ENCODE measurements around the gene TSPEAR. TPM values are rescaled to one million over a fixed set of nuclear protein-coding genes. Genes with fewer than 3 reads are reported as not detected.

Gene TSPEAR
- polyA plus RNA-seq, 1 of the 3 experiments (the other 2 are of a cell fraction), result 0.08 TPM

DNA sequence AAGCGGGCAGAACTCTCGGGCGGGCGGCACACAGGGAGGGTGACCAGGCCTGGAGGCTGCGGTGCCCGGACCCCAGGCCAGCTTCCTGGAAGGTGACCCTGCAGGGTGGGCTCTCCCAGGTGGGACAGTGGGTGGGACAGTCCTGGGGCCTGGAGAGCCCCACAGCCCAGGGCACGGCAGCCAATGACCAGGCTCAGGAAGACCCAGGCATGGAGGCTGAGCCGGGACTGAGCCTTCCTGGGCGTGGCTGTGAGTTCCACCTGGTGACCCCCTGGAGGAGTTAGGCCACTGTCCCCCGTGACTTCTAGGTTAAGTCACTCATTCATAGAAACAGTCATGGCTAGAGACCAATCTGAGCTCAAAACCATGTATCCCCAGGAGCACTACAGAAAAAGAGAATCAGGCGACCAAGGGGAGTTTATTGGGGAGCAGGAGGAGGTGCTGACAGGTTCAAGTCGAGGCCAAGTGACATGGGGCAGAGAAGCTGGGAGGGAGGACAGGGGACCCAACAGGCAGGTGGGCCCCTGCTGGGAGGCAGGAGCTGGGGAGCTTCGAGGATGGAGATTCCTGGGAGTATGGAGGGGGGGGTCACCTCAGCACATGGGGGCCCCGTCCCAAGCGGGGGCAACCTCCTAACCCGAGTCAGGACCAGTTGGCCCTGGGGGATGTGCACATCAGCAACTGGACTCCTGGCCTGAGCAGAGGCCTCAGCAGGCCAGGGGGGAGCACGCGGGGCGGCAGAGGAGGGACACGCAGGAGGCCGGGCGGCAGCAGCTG is 132.1 kb downstream of the TSPEAR start:
- ChIA-PET POLR2A (no interaction called here), CTCF (no interaction called here)
- Histone ChIP-seq H3F3A (replicated peaks; ENCODE audit: insufficient read depth) (no peaks in the 10 kb centered on the region), H3K27ac (ENCODE audit: low read depth in 2 of 2, low read length in 1 of 2) (no peak overlapping the region), H3K79me2 (ENCODE audit: insufficient read depth) (no peaks in the 10 kb centered on the region), H3K9me3 (no peaks in the 10 kb centered on the region), H3K9ac (no peak overlapping the region), H3K9me2 (no peaks in the 10 kb centered on the region), H3K36me3 (replicated peaks in 1 of 2; ENCODE audit: control insufficient read depth in 1 of 2, insufficient read depth in 2 of 2, low read length in 1 of 2) (no peaks in the 10 kb centered on the region), H3K4me3 (ENCODE audit: low read depth in 2 of 2, low read length in 1 of 2) (no peak overlapping the region), H3K4me1 (ENCODE audit: control insufficient read depth in 1 of 2, insufficient read depth in 2 of 2, low read depth in 1 of 2, low read length in 1 of 2) (peaks cover 0 to 10% of the 10 kb centered on the region in 2 experiments; a peak in 1 of 4 replicates), H4K20me1 (ENCODE audit: insufficient read depth) (no peaks in the 10 kb centered on the region), H2AFZ (ENCODE audit: low read depth) (no peak overlapping the region), H3K4me2 (no peak overlapping the region), H3K27me3 (ENCODE audit: insufficient read depth) (peaks cover 22% of the 10 kb centered on the region; the same call in 1 of the 2 replicates)
- WGBS (ENCODE audit: low lambda C conversion rate), result 26% methylated on average over 15 of the region's 22 CpGs
- DNase-seq, result no peak
- TF ChIP-seq, protein P1, sequence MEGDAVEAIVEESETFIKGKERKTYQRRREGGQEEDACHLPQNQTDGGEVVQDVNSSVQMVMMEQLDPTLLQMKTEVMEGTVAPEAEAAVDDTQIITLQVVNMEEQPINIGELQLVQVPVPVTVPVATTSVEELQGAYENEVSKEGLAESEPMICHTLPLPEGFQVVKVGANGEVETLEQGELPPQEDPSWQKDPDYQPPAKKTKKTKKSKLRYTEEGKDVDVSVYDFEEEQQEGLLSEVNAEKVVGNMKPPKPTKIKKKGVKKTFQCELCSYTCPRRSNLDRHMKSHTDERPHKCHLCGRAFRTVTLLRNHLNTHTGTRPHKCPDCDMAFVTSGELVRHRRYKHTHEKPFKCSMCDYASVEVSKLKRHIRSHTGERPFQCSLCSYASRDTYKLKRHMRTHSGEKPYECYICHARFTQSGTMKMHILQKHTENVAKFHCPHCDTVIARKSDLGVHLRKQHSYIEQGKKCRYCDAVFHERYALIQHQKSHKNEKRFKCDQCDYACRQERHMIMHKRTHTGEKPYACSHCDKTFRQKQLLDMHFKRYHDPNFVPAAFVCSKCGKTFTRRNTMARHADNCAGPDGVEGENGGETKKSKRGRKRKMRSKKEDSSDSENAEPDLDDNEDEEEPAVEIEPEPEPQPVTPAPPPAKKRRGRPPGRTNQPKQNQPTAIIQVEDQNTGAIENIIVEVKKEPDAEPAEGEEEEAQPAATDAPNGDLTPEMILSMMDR (IDR thresholded peaks at IDR 0.05), result no peak
- TF ChIP-seq SMC3 (IDR thresholded peaks at IDR 0.05; ENCODE audit: low read depth, low read length) (no peak), FOXJ3 (CRISPR knock-in tag; IDR thresholded peaks at IDR 0.05) (no peak), ELF1 (IDR thresholded peaks at IDR 0.05) (no peak), SIN3A (IDR thresholded peaks at IDR 0.05; ENCODE audit: borderline replicate concordance, low read depth, low read length) (no peak), FOXM1 (IDR thresholded peaks at IDR 0.05; ENCODE audit: low read depth) (no peak), RAD21 (IDR thresholded peaks at IDR 0.05; ENCODE audit: low read length) (no peak), MXI1 (IDR thresholded peaks at IDR 0.05; ENCODE audit: low read depth, low read length) (no peak)
- TF ChIP-seq, protein P2, sequence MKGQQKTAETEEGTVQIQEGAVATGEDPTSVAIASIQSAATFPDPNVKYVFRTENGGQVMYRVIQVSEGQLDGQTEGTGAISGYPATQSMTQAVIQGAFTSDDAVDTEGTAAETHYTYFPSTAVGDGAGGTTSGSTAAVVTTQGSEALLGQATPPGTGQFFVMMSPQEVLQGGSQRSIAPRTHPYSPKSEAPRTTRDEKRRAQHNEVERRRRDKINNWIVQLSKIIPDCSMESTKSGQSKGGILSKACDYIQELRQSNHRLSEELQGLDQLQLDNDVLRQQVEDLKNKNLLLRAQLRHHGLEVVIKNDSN (IDR thresholded peaks at IDR 0.05; ENCODE audit: borderline replicate concordance, low read depth), result no peak
- TF ChIP-seq, protein P3, sequence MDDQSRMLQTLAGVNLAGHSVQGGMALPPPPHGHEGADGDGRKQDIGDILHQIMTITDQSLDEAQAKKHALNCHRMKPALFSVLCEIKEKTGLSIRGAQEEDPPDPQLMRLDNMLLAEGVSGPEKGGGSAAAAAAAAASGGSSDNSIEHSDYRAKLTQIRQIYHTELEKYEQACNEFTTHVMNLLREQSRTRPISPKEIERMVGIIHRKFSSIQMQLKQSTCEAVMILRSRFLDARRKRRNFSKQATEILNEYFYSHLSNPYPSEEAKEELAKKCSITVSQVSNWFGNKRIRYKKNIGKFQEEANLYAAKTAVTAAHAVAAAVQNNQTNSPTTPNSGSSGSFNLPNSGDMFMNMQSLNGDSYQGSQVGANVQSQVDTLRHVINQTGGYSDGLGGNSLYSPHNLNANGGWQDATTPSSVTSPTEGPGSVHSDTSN (IDR thresholded peaks at IDR 0.05), result no peak
- TF ChIP-seq, protein P4, sequence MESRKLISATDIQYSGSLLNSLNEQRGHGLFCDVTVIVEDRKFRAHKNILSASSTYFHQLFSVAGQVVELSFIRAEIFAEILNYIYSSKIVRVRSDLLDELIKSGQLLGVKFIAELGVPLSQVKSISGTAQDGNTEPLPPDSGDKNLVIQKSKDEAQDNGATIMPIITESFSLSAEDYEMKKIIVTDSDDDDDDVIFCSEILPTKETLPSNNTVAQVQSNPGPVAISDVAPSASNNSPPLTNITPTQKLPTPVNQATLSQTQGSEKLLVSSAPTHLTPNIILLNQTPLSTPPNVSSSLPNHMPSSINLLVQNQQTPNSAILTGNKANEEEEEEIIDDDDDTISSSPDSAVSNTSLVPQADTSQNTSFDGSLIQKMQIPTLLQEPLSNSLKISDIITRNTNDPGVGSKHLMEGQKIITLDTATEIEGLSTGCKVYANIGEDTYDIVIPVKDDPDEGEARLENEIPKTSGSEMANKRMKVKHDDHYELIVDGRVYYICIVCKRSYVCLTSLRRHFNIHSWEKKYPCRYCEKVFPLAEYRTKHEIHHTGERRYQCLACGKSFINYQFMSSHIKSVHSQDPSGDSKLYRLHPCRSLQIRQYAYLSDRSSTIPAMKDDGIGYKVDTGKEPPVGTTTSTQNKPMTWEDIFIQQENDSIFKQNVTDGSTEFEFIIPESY (IDR thresholded peaks at IDR 0.05; ENCODE audit: borderline replicate concordance, low read depth), result no peak

All from SK-N-SH (cell line).